ENCODE results near the gene CTCF.
A peak's percentile ranks its signal among the peaks of the same experiment; 100 is the strongest.

- TF ChIP-seq CTCF (IDR thresholded peaks at IDR 0.05) (peak; percentile 48 to 59), POLR2AphosphoS5 (IDR thresholded peaks at IDR 0.05) (no peak), POLR2A (IDR thresholded peaks at IDR 0.05) (no peak), EP300 (IDR thresholded peaks at IDR 0.05) (no peak)
Observed at GRCh38 chr16:67514382-67514828, 47.9 kb upstream of the CTCF start.

Data from suprapubic skin (tissue), 4 donors.